Sigmoid colon (tissue), 4 donors: Measurements from ENCODE around the gene DPF1.

Experiments used
- CTCF ChIP-seq, 4 experiments: fragments of 450-650 bp in 3 of 4; fragments of 200-600 bp in 1 of 4; IDR thresholded peaks; one replicate each; pipeline ENCODE4 v1.5.1; 2016 to 2019; ENCODE audit warnings: antibody characterized with exemption in 4 of 4, mild to moderate bottlenecking in 3 of 4, moderate library complexity in 2 of 4
- EP300 ChIP-seq, 4 donors: sonication (generic); formaldehyde crosslinking; IDR thresholded peaks; one replicate each; pipeline ENCODE4 v1.6.1; 2017; ENCODE audit warnings: antibody characterized with exemption in 4 of 4
- POLR2A ChIP-seq, 2 donors: fragments of 450-650 bp; IDR thresholded peaks; one replicate each; pipeline ENCODE4 v1.6.1; 2016; ENCODE audit warnings: antibody characterized with exemption in 2 of 2, mild to moderate bottlenecking in 2 of 2, moderate library complexity in 2 of 2

GRCh38 chr19:38165335-38165734 lies 58.7 kb downstream of the DPF1 start:
- no peak for TF ChIP-seq CTCF (IDR thresholded peaks at IDR 0.05)
- no peak for TF ChIP-seq POLR2A (IDR thresholded peaks at IDR 0.05)
- no peak for TF ChIP-seq EP300 (IDR thresholded peaks at IDR 0.05)
